ENCODE results near the gene USP21.

USP21 gene

GRCh38 chr1:161193561-161194235, 34.4 kb downstream of the USP21 start:
- H3K4me3 ChIP-seq (ENCODE audit: extremely low read depth, insufficient read depth, low read length, poor library complexity, severe bottlenecking) = no peak overlapping the region
- H3K27ac ChIP-seq (ENCODE audit: low read depth, low read length, severe bottlenecking) = no peak overlapping the region
- no peaks in the 10 kb centered on the region for H3K9me3 ChIP-seq (ENCODE audit: control insufficient read depth, low read length)
- WGBS, 2 experiments (ENCODE audit: insufficient coverage in 2 of 2) = 95 to 98% methylated on average over 15 to 21 of the region's 21 CpGs
- H3K36me3 ChIP-seq (ENCODE audit: control insufficient read depth, insufficient read depth, low read length) = no peaks in the 10 kb centered on the region
- peaks cover 18% of the 10 kb centered on the region for H3K4me1 ChIP-seq (ENCODE audit: control insufficient read depth, insufficient read depth, low read length, poor library complexity, severe bottlenecking)

- H3K27ac ChIP-seq (ENCODE audit: low read depth, low read length, severe bottlenecking) = no peak overlapping the region
- 100% methylated on average over 3 of the region's 4 CpGs for WGBS, 2 experiments (ENCODE audit: insufficient coverage in 2 of 2)
- no peaks in the 10 kb centered on the region for H3K9me3 ChIP-seq (ENCODE audit: control insufficient read depth, low read length)
- H3K4me1 ChIP-seq (ENCODE audit: control insufficient read depth, insufficient read depth, low read length, poor library complexity, severe bottlenecking) = peaks cover 18% of the 10 kb centered on the region
- H3K4me3 ChIP-seq (ENCODE audit: extremely low read depth, insufficient read depth, low read length, poor library complexity, severe bottlenecking) = no peak overlapping the region
- no peaks in the 10 kb centered on the region for H3K36me3 ChIP-seq (ENCODE audit: control insufficient read depth, insufficient read depth, low read length)
These were observed 35.9 kb downstream of the USP21 start for GRCh38 chr1:161195171-161195570.

- Histone ChIP-seq H3K27ac (ENCODE audit: low read depth, low read length, severe bottlenecking) (no peak overlapping the region), H3K4me1 (ENCODE audit: control insufficient read depth, insufficient read depth, low read length, poor library complexity, severe bottlenecking) (peaks cover 19% of the 10 kb centered on the region), H3K4me3 (ENCODE audit: extremely low read depth, insufficient read depth, low read length, poor library complexity, severe bottlenecking) (no peak overlapping the region), H3K9me3 (ENCODE audit: control insufficient read depth, low read length) (no peaks in the 10 kb centered on the region), H3K36me3 (ENCODE audit: control insufficient read depth, insufficient read depth, low read length) (no peaks in the 10 kb centered on the region)
- WGBS, 2 experiments (ENCODE audit: insufficient coverage in 2 of 2) = 97 to 98% methylated on average over 5 to 6 of the region's 7 CpGs
These were observed 36.8 kb downstream of the USP21 start for GRCh38 chr1:161196111-161196510.

GRCh38 chr1:161196521-161197451, 37.5 kb downstream of the USP21 start:
- peak overlapping the region; percentile 85 for H3K27ac ChIP-seq (ENCODE audit: low read depth, low read length, severe bottlenecking)
- peaks cover 26% of the 10 kb centered on the region for H3K4me1 ChIP-seq (ENCODE audit: control insufficient read depth, insufficient read depth, low read length, poor library complexity, severe bottlenecking)
- no peak overlapping the region for H3K4me3 ChIP-seq (ENCODE audit: extremely low read depth, insufficient read depth, low read length, poor library complexity, severe bottlenecking)
- H3K9me3 ChIP-seq (ENCODE audit: control insufficient read depth, low read length) = no peaks in the 10 kb centered on the region
- 82% methylated on average over 19 to 22 of the region's 27 CpGs for WGBS, 2 experiments (ENCODE audit: insufficient coverage in 2 of 2)
- no peaks in the 10 kb centered on the region for H3K36me3 ChIP-seq (ENCODE audit: control insufficient read depth, insufficient read depth, low read length)

- Histone ChIP-seq H3K9me3 (ENCODE audit: control insufficient read depth, low read length) (no peaks in the 10 kb centered on the region), H3K4me3 (ENCODE audit: extremely low read depth, insufficient read depth, low read length, poor library complexity, severe bottlenecking) (peak overlapping the region; percentile 2), H3K36me3 (ENCODE audit: control insufficient read depth, insufficient read depth, low read length) (no peaks in the 10 kb centered on the region), H3K4me1 (ENCODE audit: control insufficient read depth, insufficient read depth, low read length, poor library complexity, severe bottlenecking) (peaks cover 28% of the 10 kb centered on the region), H3K27ac (ENCODE audit: low read depth, low read length, severe bottlenecking) (peak overlapping the region; percentile 85)
- WGBS, 2 experiments (ENCODE audit: insufficient coverage in 2 of 2) = 92 to 93% methylated on average over 9 to 10 of the region's 11 CpGs
These were observed 38.4 kb downstream of the USP21 start for GRCh38 chr1:161197560-161198193.

- Histone ChIP-seq H3K4me1 (ENCODE audit: control insufficient read depth, insufficient read depth, low read length, poor library complexity, severe bottlenecking) (peaks cover 30% of the 10 kb centered on the region), H3K9me3 (ENCODE audit: control insufficient read depth, low read length) (no peaks in the 10 kb centered on the region), H3K27ac (ENCODE audit: low read depth, low read length, severe bottlenecking) (peak overlapping the region; percentile 2), H3K4me3 (ENCODE audit: extremely low read depth, insufficient read depth, low read length, poor library complexity, severe bottlenecking) (peak overlapping the region; percentile 16), H3K36me3 (ENCODE audit: control insufficient read depth, insufficient read depth, low read length) (peaks cover 2% of the 10 kb centered on the region)
- 33 to 38% methylated on average over 16 to 18 of the region's 20 CpGs for WGBS, 2 experiments (ENCODE audit: insufficient coverage in 2 of 2)
These were observed 39.0 kb downstream of the USP21 start for GRCh38 chr1:161198194-161198896.

- 60 to 68% methylated on average over 7 to 9 of the region's 11 CpGs for WGBS, 2 experiments (ENCODE audit: insufficient coverage in 2 of 2)
- H3K36me3 ChIP-seq (ENCODE audit: control insufficient read depth, insufficient read depth, low read length) = peaks cover 8% of the 10 kb centered on the region
- peak within 1 kb of the TSS; percentile 16 for H3K4me3 ChIP-seq (ENCODE audit: extremely low read depth, insufficient read depth, low read length, poor library complexity, severe bottlenecking)
- H3K4me1 ChIP-seq (ENCODE audit: control insufficient read depth, insufficient read depth, low read length, poor library complexity, severe bottlenecking) = peaks cover 32% of the 10 kb centered on the region
- H3K9me3 ChIP-seq (ENCODE audit: control insufficient read depth, low read length) = no peaks in the 10 kb centered on the region
- peak within 1 kb of the TSS; percentile 88 for H3K27ac ChIP-seq (ENCODE audit: low read depth, low read length, severe bottlenecking)
These were observed 39.7 kb downstream of the USP21 start, which contains the start of gene ADAMTS4 for GRCh38 chr1:161198897-161199431. ADAMTS4 (minus strand) TSS chr1:161199054; CDS start chr1:161198627, 427 bp downstream.

GRCh38 chr1:161199506-161200139, 40.3 kb downstream of the USP21 start:
- Histone ChIP-seq H3K36me3 (ENCODE audit: control insufficient read depth, insufficient read depth, low read length) (peaks cover 15% of the 10 kb centered on the region), H3K4me1 (ENCODE audit: control insufficient read depth, insufficient read depth, low read length, poor library complexity, severe bottlenecking) (peaks cover 32% of the 10 kb centered on the region), H3K27ac (ENCODE audit: low read depth, low read length, severe bottlenecking) (peak overlapping the region; percentile 88), H3K4me3 (ENCODE audit: extremely low read depth, insufficient read depth, low read length, poor library complexity, severe bottlenecking) (no peak overlapping the region), H3K9me3 (ENCODE audit: control insufficient read depth, low read length) (no peaks in the 10 kb centered on the region)
- WGBS, 2 experiments (ENCODE audit: insufficient coverage in 2 of 2) = 68 to 80% methylated on average over 1 to 5 of the region's 5 CpGs

GRCh38 chr1:161200421-161200991, 41.2 kb downstream of the USP21 start:
- peaks cover 22% of the 10 kb centered on the region for H3K36me3 ChIP-seq (ENCODE audit: control insufficient read depth, insufficient read depth, low read length)
- no peak overlapping the region for H3K4me3 ChIP-seq (ENCODE audit: extremely low read depth, insufficient read depth, low read length, poor library complexity, severe bottlenecking)
- no peaks in the 10 kb centered on the region for H3K9me3 ChIP-seq (ENCODE audit: control insufficient read depth, low read length)
- peak overlapping the region; percentile 88 for H3K27ac ChIP-seq (ENCODE audit: low read depth, low read length, severe bottlenecking)
- H3K4me1 ChIP-seq (ENCODE audit: control insufficient read depth, insufficient read depth, low read length, poor library complexity, severe bottlenecking) = peaks cover 28% of the 10 kb centered on the region
- WGBS, 2 experiments (ENCODE audit: insufficient coverage in 2 of 2) = 75% methylated on average over 5 of the region's 5 CpGs; no CpG with 5 or more reads in 1 of the 2 experiments
